Left lung (tissue), 10 donors: ENCODE measurements around the gene GSG1. TPM values are rescaled to one million over a fixed set of nuclear protein-coding genes. Genes with fewer than 3 reads are reported as not detected.
"Not testable (repeated sequence)": the region's sequence is repeated elsewhere in the genome, so short reads cannot be mapped to it uniquely, and the experiment has no call there.

Experiments used
- ATAC-seq: fragments of 200-7000 bp; cut with Tn5 transposase; one replicate; pipeline ENCODE4 v1.9.1; 2020; ENCODE audit warnings: moderate library complexity
- DNase-seq, 4 donors: peaks; one replicate each; pipeline ENCODE4 v3.0.0-alpha.2; 2013 to 2020
- H3K27ac ChIP-seq, 2 donors: fragments of 200-600 bp; sonication (generic) in 1 of 2; one replicate each; pipeline versions ENCODE4 v1.5.0 to v1.8.0; 2020 to 2021
- H3K27me3 ChIP-seq, 2 donors: fragments of 200-600 bp; sonication (generic) in 1 of 2; one replicate each; pipeline versions ENCODE4 v1.5.0 to v1.8.0; 2020 to 2021
- H3K36me3 ChIP-seq, 2 donors: fragments of 200-600 bp; sonication (generic) in 1 of 2; one replicate each; pipeline versions ENCODE4 v1.5.0 to v1.8.0; 2020 to 2021
- H3K4me1 ChIP-seq, 2 donors: fragments of 200-600 bp; one replicate each; pipeline ENCODE4 v1.8.0; 2021
- H3K4me3 ChIP-seq, 2 donors: fragments of 200-600 bp; sonication (generic) in 1 of 2; one replicate each; pipeline versions ENCODE4 v1.5.0 to v1.8.0; 2020 to 2021; ENCODE audit warnings: mild to moderate bottlenecking in 1 of 2
- H3K9me3 ChIP-seq, 2 donors: fragments of 200-600 bp; sonication (generic) in 1 of 2; one replicate each; pipeline versions ENCODE4 v1.5.0 to v1.8.0; 2020 to 2021
- CTCF ChIP-seq, 2 donors: fragments of 200-600 bp; sonication (generic) in 1 of 2; IDR thresholded peaks; one replicate each; pipeline versions ENCODE4 v1.5.0 to v1.8.0; 2021; ENCODE audit warnings: antibody characterized with exemption in 2 of 2
- intact Hi-C, 2 donors: fragments of 100-400 bp; cut with DNase I; formaldehyde crosslinking; loops; one replicate each; pipeline versions ENCODE4 v1.11.2 to v1.14.2; 2022
- polyA plus RNA-seq, 6 donors: library from polyadenylated mRNA; unstranded; fragments of 120-200 nt; gene quantifications; one replicate each; pipeline ENCODE4 v1.2.1, GENCODE V29; 2013; ENCODE audit not compliant: insufficient read length in 6 of 6
- total RNA-seq, 2 donors: library from RNA; stranded (reverse); fragmentation: NEBNext Ultra II Directional; extraction: Animal tissue kit (Norgen Biotek cat#: 25700); gene quantifications; one replicate each; pipeline ENCODE4 v1.2.1, GENCODE V29; 2021
- donor health status: DM: no; HTN: yes; CAD: no.
- donor health status: DM: no; HTN: no; CAD: no.

Gene GSG1
- total and polyA plus RNA-seq, 8 donors = 0.26 to 0.75 (median 0.61) TPM; not detected in 1

GRCh38 chr12:13041224-13041623 is 62.2 kb downstream of the GSG1 start:
- ATAC-seq = peak; percentile 60

GRCh38 chr12:13039328-13039956 is 64.0 kb downstream of the GSG1 start:
- no peaks in the 10 kb centered on the region for H3K36me3 ChIP-seq
- DNase-seq = no peak
- no peak for ATAC-seq
- intact Hi-C loops = no loop called here
- no peak overlapping the region for H3K27ac ChIP-seq
- TF ChIP-seq CTCF (IDR thresholded peaks at IDR 0.05) = no peak
- H3K27me3 ChIP-seq = no peaks in the 10 kb centered on the region
- peaks cover 3 to 9% of the 10 kb centered on the region in 2 donors for H3K4me1 ChIP-seq
- no peaks in the 10 kb centered on the region for H3K9me3 ChIP-seq
- H3K4me3 ChIP-seq = no peak overlapping the region

More at GRCh38 chr12:13041224-13041623, 62.2 kb downstream of the GSG1 start:
- H3K9me3 ChIP-seq = no peaks in the 10 kb centered on the region
- H3K4me3 ChIP-seq = no peak overlapping the region
- TF ChIP-seq CTCF (IDR thresholded peaks at IDR 0.05) = no peak
- H3K27me3 ChIP-seq = no peaks in the 10 kb centered on the region
- H3K27ac ChIP-seq = no peak overlapping the region
- intact Hi-C loops = no loop called here
- no peak for DNase-seq
- peaks cover 8 to 18% of the 10 kb centered on the region in 2 donors for H3K4me1 ChIP-seq
- no peaks in the 10 kb centered on the region for H3K36me3 ChIP-seq

GRCh38 chr12:13038491-13039161 is 64.8 kb downstream of the GSG1 start:
- Histone ChIP-seq H3K4me1 (peaks cover under 1 to 3% of the 10 kb centered on the region in 2 donors), H3K27ac (no peak overlapping the region), H3K36me3 (no peaks in the 10 kb centered on the region), H3K27me3 (no peaks in the 10 kb centered on the region), H3K4me3 (no peak overlapping the region), H3K9me3 (no peaks in the 10 kb centered on the region)
- intact Hi-C loops = no loop called here
- ATAC-seq (no peak), DNase-seq (no peak)
- TF ChIP-seq CTCF (IDR thresholded peaks at IDR 0.05) = no peak

DNA sequence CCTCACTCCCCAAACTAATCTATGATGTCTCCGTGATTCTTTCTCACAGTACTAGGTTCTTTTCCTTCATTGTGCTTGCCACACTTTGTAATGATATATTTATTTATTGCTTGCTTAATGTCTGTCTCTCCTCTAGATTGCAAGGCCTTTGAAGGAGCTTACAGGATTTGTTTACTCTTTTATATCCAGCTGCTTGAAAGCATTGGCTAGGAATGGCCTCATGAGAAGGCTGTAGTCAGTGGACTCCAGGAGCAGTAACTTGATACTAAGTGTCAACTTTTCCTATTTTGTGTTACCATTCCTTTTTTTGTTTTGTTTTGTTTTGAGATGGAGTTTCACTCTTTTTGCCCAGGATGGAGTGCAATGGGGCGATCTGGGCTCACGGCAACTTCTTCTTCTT is 66.6 kb downstream of the GSG1 start:
- intact Hi-C loops = no loop called here
- ATAC-seq (no peak), DNase-seq (no peak)
- no peak for TF ChIP-seq CTCF (IDR thresholded peaks at IDR 0.05)
- H3K27me3 ChIP-seq = no peaks in the 10 kb centered on the region
- no peak overlapping the region for H3K4me3 ChIP-seq
- H3K9me3 ChIP-seq = no peaks in the 10 kb centered on the region
- peaks cover 0 to 3% of the 10 kb centered on the region in 2 donors for H3K4me1 ChIP-seq
- no peak overlapping the region for H3K27ac ChIP-seq
- H3K36me3 ChIP-seq = no peaks in the 10 kb centered on the region

DNA sequence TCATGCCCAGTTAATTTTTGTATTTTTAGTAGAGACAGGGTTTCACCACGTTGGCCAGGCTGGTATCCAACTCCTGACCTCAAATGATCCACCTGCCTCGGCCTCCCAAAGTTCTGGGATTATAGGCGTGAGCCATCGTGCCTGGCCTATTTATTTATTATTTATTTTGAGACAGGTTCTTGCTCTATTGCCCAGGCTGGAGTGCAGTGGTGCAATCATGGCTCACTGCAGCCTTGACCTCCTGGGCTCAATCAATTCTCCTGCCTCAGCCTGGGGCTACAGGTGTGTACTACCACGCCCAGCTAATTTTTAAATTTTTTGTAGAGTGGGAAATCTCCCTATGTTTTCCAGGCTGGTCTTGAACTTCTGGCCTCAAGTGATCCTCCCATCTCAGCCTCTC is 68.1 kb downstream of the GSG1 start:
- H3K4me3 ChIP-seq, intact Hi-C loops, H3K36me3 ChIP-seq, ATAC-seq, DNase-seq, H3K27ac ChIP-seq, H3K9me3 ChIP-seq, H3K27me3 ChIP-seq, H3K4me1 ChIP-seq: not testable (repeated sequence)

Other genes starting within 250 kb of the GSG1 start
- gene GPRC5A, start 212.1 kb downstream of the GSG1 start, total RNA-seq = 1,000 to 10,000 TPM in 1 of 2 donors, 100 to 1,000 TPM in 1; 478 to 1,562 TPM
- gene GPRC5A, start 212.1 kb downstream of the GSG1 start, polyA plus RNA-seq = 10 to 100 TPM in 5 of 6 donors, 1 to 10 TPM in 1; 9.6 to 23.2 (median 15.7) TPM
- not detected for gene GPRC5D, start 151.5 kb downstream of the GSG1 start, total RNA-seq
- gene GPRC5D, start 151.5 kb downstream of the GSG1 start, polyA plus RNA-seq = 1 to 10 TPM in 2 of 6 donors, under 1 TPM in 4; 0.69 to 1.7 (median 0.84) TPM
- 10 to 100 TPM; 79.5 to 81.1 TPM for gene HEBP1, start 103.4 kb downstream of the GSG1 start, total RNA-seq
- 10 to 100 TPM; 58.9 to 75.8 (median 64.6) TPM for gene HEBP1, start 103.4 kb downstream of the GSG1 start, polyA plus RNA-seq
- gene FAM234B, start 59.3 kb downstream of the GSG1 start, total RNA-seq = 10 to 100 TPM in 1 of 2 donors, 1 to 10 TPM in 1; 8.3 to 11.0 TPM
- gene FAM234B, start 59.3 kb downstream of the GSG1 start, polyA plus RNA-seq = 1 to 10 TPM; 7.3 to 9.4 (median 8.9) TPM
- 100 to 1,000 TPM; 276 to 369 TPM for gene EMP1, start 93.1 kb upstream of the GSG1 start, total RNA-seq
- gene EMP1, start 93.1 kb upstream of the GSG1 start, polyA plus RNA-seq = 100 to 1,000 TPM in 5 of 6 donors, 10 to 100 TPM in 1; 79.3 to 140 (median 122) TPM